HepG2 (cell line): ENCODE measurements around the gene SPATA33. TPM values are rescaled to one million over a fixed set of nuclear protein-coding genes. Genes with fewer than 3 reads are reported as not detected.
A peak's percentile ranks its signal among the peaks of the same experiment; 100 is the strongest.

ENCODE experiments used
- CAMTA2 ChIP-seq: sonication (generic); formaldehyde crosslinking; IDR thresholded peaks from 2 replicates; pipeline ENCODE4 v1.4.0; 2020; ENCODE audit warnings: mild to moderate bottlenecking, missing genetic modification reagents, borderline replicate concordance
- CEBPB ChIP-seq: IDR thresholded peaks from 2 replicates; pipeline ENCODE4 v1.6.1; 2011; ENCODE audit warnings: low read depth, low read length, improper control_type of control experiment, borderline replicate concordance
- GATA4 ChIP-seq: sonication (generic); IDR thresholded peaks from 2 replicates; pipeline ENCODE4 v1.6.1; 2016; ENCODE audit warnings: antibody characterized with exemption, low read depth, borderline replicate concordance
- GATAD2A ChIP-seq: IDR thresholded peaks from 2 replicates; pipeline ENCODE4 v1.6.1; 2016
- KDM2A ChIP-seq: sonication (generic); formaldehyde crosslinking; IDR thresholded peaks from 2 replicates; pipeline ENCODE4 v1.4.0; 2020; ENCODE audit warnings: low read depth, missing genetic modification reagents, borderline replicate concordance
- KMT2A ChIP-seq: sonication (generic); formaldehyde crosslinking; IDR thresholded peaks from 2 replicates; pipeline ENCODE4 v1.4.0; 2020; ENCODE audit warnings: missing genetic modification reagents
- MIXL1 ChIP-seq: IDR thresholded peaks from 2 replicates; pipeline ENCODE4 v1.6.1; 2016
- NFKB2 ChIP-seq: sonication (generic); formaldehyde crosslinking; IDR thresholded peaks from 2 replicates; pipeline ENCODE4 v1.4.0; 2020; ENCODE audit warnings: missing genetic modification reagents, borderline replicate concordance
- RFX5 ChIP-seq: IDR thresholded peaks from 2 replicates; pipeline ENCODE4 v1.6.1; 2011; ENCODE audit warnings: low read depth, low read length, improper control_type of control experiment
- ZNF260 ChIP-seq: sonication (generic); formaldehyde crosslinking; IDR thresholded peaks from 2 replicates; pipeline ENCODE4 v1.4.0; 2020; ENCODE audit warnings: missing genetic modification reagents, low read depth, mild to moderate bottlenecking, borderline replicate concordance
- ZNF337 ChIP-seq: sonication (generic); formaldehyde crosslinking; IDR thresholded peaks from 2 replicates; pipeline ENCODE4 v1.5.1; 2020; ENCODE audit warnings: missing genetic modification reagents, low read depth, mild to moderate bottlenecking, borderline replicate concordance
- ZNF354B ChIP-seq: sonication (generic); formaldehyde crosslinking; IDR thresholded peaks from 2 replicates; pipeline ENCODE4 v1.8.0; 2022; ENCODE audit warnings: mild to moderate bottlenecking, missing genetic modification reagents
- ZNF589 ChIP-seq: sonication (generic); formaldehyde crosslinking; conservative IDR thresholded peaks from 2 replicates; pipeline ENCODE4 v1.8.0; 2022; ENCODE audit warnings: mild to moderate bottlenecking, moderate library complexity, missing genetic modification reagents
- ZNF7 ChIP-seq: IDR thresholded peaks from 2 replicates; pipeline ENCODE4 v1.6.1; 2016; ENCODE audit warnings: missing biosample characterization, missing genetic modification reagents
- polyA plus RNA-seq, 8 experiments: library from polyadenylated mRNA; depleted of rRNA in 3 of 8; stranded (reverse) in 7 of 8; unstranded in 1 of 8; fragments of >200 nt; fragmentation: Illumina TruSeq in 4 of 8; extraction: Trizol in 4 of 8; gene quantifications; 2 replicates each; pipeline versions ENCODE4 v1.2.1 to v1.2.3, GENCODE V29; 2011 to 2016; ENCODE audit warnings: low read depth in 4 of 8, missing spikeins in 1 of 8, mixed read lengths in 1 of 8; ENCODE audit not compliant: insufficient read depth in 1 of 8
- total RNA-seq, 5 experiments: library from RNA; depleted of rRNA; stranded (reverse); fragments of >200 nt; fragmentation: Illumina TruSeq; extraction: Trizol; gene quantifications; 2 replicates each; pipeline ENCODE4 v1.2.3, GENCODE V29; 2016; ENCODE audit warnings: low read depth in 1 of 5
- TF ChIP-seq, protein P1 (sequence below): sonication (generic); formaldehyde crosslinking; IDR thresholded peaks from one replicate; pipeline ENCODE4 v1.5.1; 2020; ENCODE audit warnings: mild to moderate bottlenecking, missing genetic modification reagents; ENCODE audit errors: not compliant biosample characterization
- TF ChIP-seq, protein P2 (sequence below): sonication (generic); formaldehyde crosslinking; IDR thresholded peaks from 2 replicates; pipeline ENCODE4 v1.4.0; 2020; ENCODE audit warnings: missing genetic modification reagents

Gene SPATA33
- total and polyA plus RNA-seq, 2 of the 13 experiments (the other 11 are each of a cell fraction or from before 2014, with no cell fraction given) = 5.7 to 11.0 TPM

DNA sequence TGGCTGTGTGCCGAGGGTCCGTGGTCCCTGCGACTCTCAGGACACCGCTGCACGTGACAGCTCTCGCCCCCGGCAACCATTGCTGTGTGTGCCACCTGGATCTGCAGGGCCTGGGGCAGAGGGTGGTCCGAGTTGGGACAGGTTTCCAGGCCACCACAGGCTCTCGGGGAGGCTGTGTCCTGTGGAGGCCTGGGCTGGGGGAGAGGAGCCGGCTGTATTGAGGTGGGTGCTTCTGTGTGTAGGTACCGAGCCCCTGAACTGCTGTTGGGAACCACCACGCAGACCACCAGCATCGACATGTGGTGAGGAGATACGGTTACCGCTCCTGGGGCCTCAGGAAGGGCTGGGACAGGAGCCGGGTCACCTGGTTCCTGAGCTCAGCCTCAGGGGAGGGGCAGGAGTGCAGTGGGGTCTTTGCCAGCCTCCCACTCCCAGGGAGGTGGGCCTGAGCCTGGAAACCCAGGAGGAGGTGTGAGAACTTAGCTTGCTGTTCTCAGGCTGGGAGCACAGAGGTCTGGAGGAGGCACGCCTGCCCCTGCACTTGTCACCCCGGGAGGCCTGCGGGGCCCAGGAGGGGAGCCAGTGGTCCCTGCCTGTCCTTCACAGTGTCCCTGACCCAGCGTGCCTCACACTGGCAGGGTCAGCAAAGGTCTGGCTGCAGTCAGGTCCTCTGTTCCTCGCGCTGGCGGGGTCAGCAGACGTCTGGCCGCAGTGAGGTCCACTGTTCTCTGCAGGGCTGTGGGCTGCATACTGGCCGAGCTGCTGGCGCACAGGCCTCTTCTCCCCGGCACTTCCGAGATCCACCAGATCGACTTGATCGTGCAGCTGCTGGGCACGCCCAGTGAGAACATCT, 36.5 kb downstream of the SPATA33 start (continued):
- TF ChIP-seq, protein P1, sequence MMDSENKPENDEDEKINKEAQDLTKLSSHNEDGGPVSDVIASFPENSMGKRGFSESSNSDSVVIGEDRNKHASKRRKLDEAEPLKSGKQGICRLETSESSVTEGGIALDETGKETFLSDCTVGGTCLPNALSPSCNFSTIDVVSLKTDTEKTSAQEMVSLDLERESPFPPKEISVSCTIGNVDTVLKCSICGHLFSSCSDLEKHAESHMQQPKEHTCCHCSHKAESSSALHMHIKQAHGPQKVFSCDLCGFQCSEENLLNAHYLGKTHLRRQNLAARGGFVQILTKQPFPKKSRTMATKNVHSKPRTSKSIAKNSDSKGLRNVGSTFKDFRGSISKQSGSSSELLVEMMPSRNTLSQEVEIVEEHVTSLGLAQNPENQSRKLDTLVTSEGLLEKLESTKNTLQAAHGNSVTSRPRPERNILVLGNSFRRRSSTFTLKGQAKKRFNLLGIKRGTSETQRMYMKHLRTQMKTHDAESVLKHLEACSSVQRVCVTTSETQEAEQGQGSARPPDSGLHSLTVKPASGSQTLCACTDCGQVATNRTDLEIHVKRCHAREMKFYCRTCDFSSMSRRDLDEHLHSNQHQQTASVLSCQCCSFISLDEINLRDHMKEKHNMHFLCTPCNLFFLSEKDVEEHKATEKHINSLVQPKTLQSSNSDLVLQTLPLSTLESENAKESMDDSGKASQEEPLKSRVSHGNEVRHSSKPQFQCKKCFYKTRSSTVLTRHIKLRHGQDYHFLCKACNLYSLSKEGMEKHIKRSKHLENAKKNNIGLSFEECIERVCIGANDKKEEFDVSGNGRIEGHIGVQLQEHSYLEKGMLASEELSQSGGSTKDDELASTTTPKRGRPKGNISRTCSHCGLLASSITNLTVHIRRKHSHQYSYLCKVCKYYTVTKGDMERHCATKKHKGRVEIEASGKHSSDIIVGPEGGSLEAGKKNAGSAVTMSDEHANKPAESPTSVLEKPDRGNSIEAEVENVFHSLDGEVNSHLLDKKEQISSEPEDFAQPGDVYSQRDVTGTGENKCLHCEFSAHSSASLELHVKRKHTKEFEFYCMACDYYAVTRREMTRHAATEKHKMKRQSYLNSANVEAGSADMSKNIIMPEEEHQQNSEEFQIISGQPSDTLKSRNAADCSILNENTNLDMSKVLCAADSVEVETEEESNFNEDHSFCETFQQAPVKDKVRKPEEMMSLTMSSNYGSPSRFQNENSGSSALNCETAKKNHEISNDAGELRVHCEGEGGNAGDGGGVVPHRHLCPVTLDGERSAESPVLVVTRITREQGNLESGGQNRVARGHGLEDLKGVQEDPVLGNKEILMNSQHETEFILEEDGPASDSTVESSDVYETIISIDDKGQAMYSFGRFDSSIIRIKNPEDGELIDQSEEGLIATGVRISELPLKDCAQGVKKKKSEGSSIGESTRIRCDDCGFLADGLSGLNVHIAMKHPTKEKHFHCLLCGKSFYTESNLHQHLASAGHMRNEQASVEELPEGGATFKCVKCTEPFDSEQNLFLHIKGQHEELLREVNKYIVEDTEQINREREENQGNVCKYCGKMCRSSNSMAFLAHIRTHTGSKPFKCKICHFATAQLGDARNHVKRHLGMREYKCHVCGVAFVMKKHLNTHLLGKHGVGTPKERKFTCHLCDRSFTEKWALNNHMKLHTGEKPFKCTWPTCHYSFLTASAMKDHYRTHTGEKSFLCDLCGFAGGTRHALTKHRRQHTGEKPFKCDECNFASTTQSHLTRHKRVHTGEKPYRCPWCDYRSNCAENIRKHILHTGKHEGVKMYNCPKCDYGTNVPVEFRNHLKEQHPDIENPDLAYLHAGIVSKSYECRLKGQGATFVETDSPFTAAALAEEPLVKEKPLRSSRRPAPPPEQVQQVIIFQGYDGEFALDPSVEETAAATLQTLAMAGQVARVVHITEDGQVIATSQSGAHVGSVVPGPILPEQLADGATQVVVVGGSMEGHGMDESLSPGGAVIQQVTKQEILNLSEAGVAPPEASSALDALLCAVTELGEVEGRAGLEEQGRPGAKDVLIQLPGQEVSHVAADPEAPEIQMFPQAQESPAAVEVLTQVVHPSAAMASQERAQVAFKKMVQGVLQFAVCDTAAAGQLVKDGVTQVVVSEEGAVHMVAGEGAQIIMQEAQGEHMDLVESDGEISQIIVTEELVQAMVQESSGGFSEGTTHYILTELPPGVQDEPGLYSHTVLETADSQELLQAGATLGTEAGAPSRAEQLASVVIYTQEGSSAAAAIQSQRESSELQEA (CRISPR knock-in tag) = no peak
- TF ChIP-seq ZNF260 (CRISPR knock-in tag) = no peak
- TF ChIP-seq ZNF354B = 0 out of 2 replicates have a peak, but pooled peaks have one; percentile 25
- TF ChIP-seq, protein P2, sequence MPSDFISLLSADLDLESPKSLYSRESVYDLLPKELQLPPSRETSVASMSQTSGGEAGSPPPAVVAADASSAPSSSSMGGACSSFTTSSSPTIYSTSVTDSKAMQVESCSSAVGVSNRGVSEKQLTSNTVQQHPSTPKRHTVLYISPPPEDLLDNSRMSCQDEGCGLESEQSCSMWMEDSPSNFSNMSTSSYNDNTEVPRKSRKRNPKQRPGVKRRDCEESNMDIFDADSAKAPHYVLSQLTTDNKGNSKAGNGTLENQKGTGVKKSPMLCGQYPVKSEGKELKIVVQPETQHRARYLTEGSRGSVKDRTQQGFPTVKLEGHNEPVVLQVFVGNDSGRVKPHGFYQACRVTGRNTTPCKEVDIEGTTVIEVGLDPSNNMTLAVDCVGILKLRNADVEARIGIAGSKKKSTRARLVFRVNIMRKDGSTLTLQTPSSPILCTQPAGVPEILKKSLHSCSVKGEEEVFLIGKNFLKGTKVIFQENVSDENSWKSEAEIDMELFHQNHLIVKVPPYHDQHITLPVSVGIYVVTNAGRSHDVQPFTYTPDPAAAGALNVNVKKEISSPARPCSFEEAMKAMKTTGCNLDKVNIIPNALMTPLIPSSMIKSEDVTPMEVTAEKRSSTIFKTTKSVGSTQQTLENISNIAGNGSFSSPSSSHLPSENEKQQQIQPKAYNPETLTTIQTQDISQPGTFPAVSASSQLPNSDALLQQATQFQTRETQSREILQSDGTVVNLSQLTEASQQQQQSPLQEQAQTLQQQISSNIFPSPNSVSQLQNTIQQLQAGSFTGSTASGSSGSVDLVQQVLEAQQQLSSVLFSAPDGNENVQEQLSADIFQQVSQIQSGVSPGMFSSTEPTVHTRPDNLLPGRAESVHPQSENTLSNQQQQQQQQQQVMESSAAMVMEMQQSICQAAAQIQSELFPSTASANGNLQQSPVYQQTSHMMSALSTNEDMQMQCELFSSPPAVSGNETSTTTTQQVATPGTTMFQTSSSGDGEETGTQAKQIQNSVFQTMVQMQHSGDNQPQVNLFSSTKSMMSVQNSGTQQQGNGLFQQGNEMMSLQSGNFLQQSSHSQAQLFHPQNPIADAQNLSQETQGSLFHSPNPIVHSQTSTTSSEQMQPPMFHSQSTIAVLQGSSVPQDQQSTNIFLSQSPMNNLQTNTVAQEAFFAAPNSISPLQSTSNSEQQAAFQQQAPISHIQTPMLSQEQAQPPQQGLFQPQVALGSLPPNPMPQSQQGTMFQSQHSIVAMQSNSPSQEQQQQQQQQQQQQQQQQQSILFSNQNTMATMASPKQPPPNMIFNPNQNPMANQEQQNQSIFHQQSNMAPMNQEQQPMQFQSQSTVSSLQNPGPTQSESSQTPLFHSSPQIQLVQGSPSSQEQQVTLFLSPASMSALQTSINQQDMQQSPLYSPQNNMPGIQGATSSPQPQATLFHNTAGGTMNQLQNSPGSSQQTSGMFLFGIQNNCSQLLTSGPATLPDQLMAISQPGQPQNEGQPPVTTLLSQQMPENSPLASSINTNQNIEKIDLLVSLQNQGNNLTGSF (CRISPR knock-in tag) = no peak
- TF ChIP-seq KMT2A (CRISPR knock-in tag) = 0 out of 2 replicates have a peak, but pooled peaks have one; percentile 27
- TF ChIP-seq MIXL1 (CRISPR knock-in tag) = no peak
- TF ChIP-seq CAMTA2 (CRISPR knock-in tag) = no peak
- TF ChIP-seq KDM2A = no peak
- no peak for TF ChIP-seq ZNF337
- TF ChIP-seq ZNF589 (CRISPR knock-in tag) = no peak
- TF ChIP-seq ZNF7 (CRISPR knock-in tag) = no peak
- TF ChIP-seq GATAD2A = peak; percentile 67
- TF ChIP-seq GATA4 = no peak
- no peak for TF ChIP-seq NFKB2
- TF ChIP-seq CEBPB = no peak
- no peak for TF ChIP-seq RFX5
